ENCODE data around the gene B3GALT4. TPM values are rescaled to one million over a fixed set of nuclear protein-coding genes. Genes with fewer than 3 reads are reported as not detected.

Gene B3GALT4
- total and polyA plus RNA-seq, 2 of the 13 experiments (the other 11 are each of a cell fraction or from before 2014, with no cell fraction given) = 0.04 to 0.27 TPM

DNA sequence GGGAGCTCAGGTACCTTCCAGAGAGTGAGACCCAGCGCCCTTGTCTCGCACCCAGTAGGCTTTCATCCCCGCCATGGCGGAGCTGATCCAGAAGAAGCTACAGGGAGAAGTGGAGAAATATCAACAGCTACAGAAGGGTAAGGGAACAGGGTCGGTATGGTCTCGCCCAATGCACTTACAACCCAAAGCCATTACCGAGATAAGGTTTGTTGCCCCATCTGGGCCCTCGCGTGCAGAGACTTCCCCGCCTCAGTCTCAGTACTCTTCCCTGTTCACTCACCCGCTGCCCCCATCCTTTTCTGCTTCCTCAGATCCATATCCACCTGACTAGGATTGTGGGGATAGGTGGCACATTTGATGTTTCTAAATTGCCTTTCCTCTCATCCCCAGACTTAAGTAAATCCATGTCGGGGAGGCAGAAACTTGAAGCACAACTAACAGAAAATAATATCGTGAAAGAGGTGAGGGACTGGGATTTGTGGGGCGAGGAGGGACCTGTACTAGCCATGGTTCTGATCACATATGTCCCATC lies 12.9 kb downstream of the B3GALT4 start (continued):
- TF ChIP-seq, protein P1, sequence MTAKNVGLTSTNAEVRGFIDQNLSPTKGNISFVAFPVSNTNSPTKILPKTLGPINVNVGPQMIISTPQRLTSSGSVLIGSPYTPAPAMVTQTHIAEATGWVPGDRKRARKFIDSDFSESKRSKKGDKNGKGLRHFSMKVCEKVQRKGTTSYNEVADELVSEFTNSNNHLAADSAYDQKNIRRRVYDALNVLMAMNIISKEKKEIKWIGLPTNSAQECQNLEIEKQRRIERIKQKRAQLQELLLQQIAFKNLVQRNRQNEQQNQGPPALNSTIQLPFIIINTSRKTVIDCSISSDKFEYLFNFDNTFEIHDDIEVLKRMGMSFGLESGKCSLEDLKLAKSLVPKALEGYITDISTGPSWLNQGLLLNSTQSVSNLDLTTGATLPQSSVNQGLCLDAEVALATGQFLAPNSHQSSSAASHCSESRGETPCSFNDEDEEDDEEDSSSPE (CRISPR knock-in tag; IDR thresholded peaks at IDR 0.05) = no peak
- TF ChIP-seq, protein P2, sequence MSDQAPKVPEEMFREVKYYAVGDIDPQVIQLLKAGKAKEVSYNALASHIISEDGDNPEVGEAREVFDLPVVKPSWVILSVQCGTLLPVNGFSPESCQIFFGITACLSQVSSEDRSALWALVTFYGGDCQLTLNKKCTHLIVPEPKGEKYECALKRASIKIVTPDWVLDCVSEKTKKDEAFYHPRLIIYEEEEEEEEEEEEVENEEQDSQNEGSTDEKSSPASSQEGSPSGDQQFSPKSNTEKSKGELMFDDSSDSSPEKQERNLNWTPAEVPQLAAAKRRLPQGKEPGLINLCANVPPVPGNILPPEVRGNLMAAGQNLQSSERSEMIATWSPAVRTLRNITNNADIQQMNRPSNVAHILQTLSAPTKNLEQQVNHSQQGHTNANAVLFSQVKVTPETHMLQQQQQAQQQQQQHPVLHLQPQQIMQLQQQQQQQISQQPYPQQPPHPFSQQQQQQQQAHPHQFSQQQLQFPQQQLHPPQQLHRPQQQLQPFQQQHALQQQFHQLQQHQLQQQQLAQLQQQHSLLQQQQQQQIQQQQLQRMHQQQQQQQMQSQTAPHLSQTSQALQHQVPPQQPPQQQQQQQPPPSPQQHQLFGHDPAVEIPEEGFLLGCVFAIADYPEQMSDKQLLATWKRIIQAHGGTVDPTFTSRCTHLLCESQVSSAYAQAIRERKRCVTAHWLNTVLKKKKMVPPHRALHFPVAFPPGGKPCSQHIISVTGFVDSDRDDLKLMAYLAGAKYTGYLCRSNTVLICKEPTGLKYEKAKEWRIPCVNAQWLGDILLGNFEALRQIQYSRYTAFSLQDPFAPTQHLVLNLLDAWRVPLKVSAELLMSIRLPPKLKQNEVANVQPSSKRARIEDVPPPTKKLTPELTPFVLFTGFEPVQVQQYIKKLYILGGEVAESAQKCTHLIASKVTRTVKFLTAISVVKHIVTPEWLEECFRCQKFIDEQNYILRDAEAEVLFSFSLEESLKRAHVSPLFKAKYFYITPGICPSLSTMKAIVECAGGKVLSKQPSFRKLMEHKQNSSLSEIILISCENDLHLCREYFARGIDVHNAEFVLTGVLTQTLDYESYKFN (CRISPR knock-in tag; conservative IDR thresholded peaks at IDR 0.05) = no peak
- TF ChIP-seq, protein P3, sequence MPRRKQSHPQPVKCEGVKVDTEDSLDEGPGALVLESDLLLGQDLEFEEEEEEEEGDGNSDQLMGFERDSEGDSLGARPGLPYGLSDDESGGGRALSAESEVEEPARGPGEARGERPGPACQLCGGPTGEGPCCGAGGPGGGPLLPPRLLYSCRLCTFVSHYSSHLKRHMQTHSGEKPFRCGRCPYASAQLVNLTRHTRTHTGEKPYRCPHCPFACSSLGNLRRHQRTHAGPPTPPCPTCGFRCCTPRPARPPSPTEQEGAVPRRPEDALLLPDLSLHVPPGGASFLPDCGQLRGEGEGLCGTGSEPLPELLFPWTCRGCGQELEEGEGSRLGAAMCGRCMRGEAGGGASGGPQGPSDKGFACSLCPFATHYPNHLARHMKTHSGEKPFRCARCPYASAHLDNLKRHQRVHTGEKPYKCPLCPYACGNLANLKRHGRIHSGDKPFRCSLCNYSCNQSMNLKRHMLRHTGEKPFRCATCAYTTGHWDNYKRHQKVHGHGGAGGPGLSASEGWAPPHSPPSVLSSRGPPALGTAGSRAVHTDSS (CRISPR knock-in tag; conservative IDR thresholded peaks at IDR 0.05) = no peak
- no peak for TF ChIP-seq HMG20A (CRISPR knock-in tag; IDR thresholded peaks at IDR 0.05; ENCODE audit: borderline replicate concordance)
- TF ChIP-seq, protein P4, sequence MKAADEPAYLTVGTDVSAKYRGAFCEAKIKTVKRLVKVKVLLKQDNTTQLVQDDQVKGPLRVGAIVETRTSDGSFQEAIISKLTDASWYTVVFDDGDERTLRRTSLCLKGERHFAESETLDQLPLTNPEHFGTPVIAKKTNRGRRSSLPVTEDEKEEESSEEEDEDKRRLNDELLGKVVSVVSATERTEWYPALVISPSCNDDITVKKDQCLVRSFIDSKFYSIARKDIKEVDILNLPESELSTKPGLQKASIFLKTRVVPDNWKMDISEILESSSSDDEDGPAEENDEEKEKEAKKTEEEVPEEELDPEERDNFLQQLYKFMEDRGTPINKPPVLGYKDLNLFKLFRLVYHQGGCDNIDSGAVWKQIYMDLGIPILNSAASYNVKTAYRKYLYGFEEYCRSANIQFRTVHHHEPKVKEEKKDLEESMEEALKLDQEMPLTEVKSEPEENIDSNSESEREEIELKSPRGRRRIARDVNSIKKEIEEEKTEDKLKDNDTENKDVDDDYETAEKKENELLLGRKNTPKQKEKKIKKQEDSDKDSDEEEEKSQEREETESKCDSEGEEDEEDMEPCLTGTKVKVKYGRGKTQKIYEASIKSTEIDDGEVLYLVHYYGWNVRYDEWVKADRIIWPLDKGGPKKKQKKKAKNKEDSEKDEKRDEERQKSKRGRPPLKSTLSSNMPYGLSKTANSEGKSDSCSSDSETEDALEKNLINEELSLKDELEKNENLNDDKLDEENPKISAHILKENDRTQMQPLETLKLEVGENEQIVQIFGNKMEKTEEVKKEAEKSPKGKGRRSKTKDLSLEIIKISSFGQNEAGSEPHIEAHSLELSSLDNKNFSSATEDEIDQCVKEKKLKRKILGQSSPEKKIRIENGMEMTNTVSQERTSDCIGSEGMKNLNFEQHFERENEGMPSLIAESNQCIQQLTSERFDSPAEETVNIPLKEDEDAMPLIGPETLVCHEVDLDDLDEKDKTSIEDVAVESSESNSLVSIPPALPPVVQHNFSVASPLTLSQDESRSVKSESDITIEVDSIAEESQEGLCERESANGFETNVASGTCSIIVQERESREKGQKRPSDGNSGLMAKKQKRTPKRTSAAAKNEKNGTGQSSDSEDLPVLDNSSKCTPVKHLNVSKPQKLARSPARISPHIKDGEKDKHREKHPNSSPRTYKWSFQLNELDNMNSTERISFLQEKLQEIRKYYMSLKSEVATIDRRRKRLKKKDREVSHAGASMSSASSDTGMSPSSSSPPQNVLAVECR (CRISPR knock-in tag; IDR thresholded peaks at IDR 0.05; ENCODE audit: borderline replicate concordance) = no peak
- no peak for TF ChIP-seq HOXA9 (CRISPR knock-in tag; IDR thresholded peaks at IDR 0.05; ENCODE audit: borderline replicate concordance)
- no peak for TF ChIP-seq EED (CRISPR knock-in tag; IDR thresholded peaks at IDR 0.05)
- TF ChIP-seq TBL1XR1 (IDR thresholded peaks at IDR 0.05; ENCODE audit: borderline replicate concordance, low read length, partially characterized antibody) = no peak
- TF ChIP-seq NKX3-1 (CRISPR knock-in tag; IDR thresholded peaks at IDR 0.05) = no peak
- TF ChIP-seq FOSL1 (CRISPR knock-in tag; IDR thresholded peaks at IDR 0.05; ENCODE audit: borderline replicate concordance) = no peak
- peak; percentile 92 for TF ChIP-seq ZKSCAN1 (IDR thresholded peaks at IDR 0.05; ENCODE audit: low read length)
- TF ChIP-seq POLR2AphosphoS2 (IDR thresholded peaks at IDR 0.05; ENCODE audit: low read depth, low read length) = no peak
- TF ChIP-seq ZNF788 (CRISPR knock-in tag; IDR thresholded peaks at IDR 0.05; ENCODE audit: borderline replicate concordance) = 0 out of 2 replicates have a peak, but pooled peaks have one; percentile 27
- 0 out of 2 replicates have a peak, but pooled peaks have one; percentile 82 for TF ChIP-seq CAMTA2 (CRISPR knock-in tag; IDR thresholded peaks at IDR 0.05; ENCODE audit: borderline replicate concordance)
- TF ChIP-seq, protein P5, sequence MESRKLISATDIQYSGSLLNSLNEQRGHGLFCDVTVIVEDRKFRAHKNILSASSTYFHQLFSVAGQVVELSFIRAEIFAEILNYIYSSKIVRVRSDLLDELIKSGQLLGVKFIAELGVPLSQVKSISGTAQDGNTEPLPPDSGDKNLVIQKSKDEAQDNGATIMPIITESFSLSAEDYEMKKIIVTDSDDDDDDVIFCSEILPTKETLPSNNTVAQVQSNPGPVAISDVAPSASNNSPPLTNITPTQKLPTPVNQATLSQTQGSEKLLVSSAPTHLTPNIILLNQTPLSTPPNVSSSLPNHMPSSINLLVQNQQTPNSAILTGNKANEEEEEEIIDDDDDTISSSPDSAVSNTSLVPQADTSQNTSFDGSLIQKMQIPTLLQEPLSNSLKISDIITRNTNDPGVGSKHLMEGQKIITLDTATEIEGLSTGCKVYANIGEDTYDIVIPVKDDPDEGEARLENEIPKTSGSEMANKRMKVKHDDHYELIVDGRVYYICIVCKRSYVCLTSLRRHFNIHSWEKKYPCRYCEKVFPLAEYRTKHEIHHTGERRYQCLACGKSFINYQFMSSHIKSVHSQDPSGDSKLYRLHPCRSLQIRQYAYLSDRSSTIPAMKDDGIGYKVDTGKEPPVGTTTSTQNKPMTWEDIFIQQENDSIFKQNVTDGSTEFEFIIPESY (CRISPR knock-in tag; IDR thresholded peaks at IDR 0.05) = no peak
- no peak for TF ChIP-seq ZNF224 (CRISPR knock-in tag; IDR thresholded peaks at IDR 0.05)
